K562 (cell line): ENCODE measurements around the gene TCF3. TPM values are rescaled to one million over a fixed set of nuclear protein-coding genes. Genes with fewer than 3 reads are reported as not detected.

Experiments used
- FOXM1 ChIP-seq, 2 experiments: fragments of 450-650 bp in 1 of 2; sonication (generic) in 1 of 2; formaldehyde crosslinking in 1 of 2; IDR thresholded peaks; 2 replicates each; pipeline versions ENCODE4 v1.6.1 to v1.9.0; 2017 to 2022; ENCODE audit warnings: low read depth in 2 of 2, mild to moderate bottlenecking in 2 of 2, missing genetic modification reagents in 1 of 2, moderate library complexity in 1 of 2
- GABPB1 ChIP-seq: sonication (generic); formaldehyde crosslinking; IDR thresholded peaks from 2 replicates; pipeline ENCODE4 v1.8.0; 2022; ENCODE audit warnings: mild to moderate bottlenecking, missing genetic modification reagents
- HDAC1 ChIP-seq, 2 experiments: fragments of 450-650 bp; IDR thresholded peaks; 2 replicates each; pipeline ENCODE4 v1.6.1; 2016 to 2017; ENCODE audit warnings: inconsistent platforms in 1 of 2, mild to moderate bottlenecking in 1 of 2, moderate library complexity in 1 of 2
- NONO ChIP-seq, 2 experiments: fragments of 200-400 bp in 1 of 2; fragments of 450-650 bp in 1 of 2; formaldehyde crosslinking in 1 of 2; IDR thresholded peaks; 2 replicates each; pipeline ENCODE4 v1.6.1; 2017; ENCODE audit warnings: low read depth in 2 of 2, mild to moderate bottlenecking in 2 of 2, moderate library complexity in 2 of 2, low read length in 1 of 2
- THRAP3 ChIP-seq: fragments of 450-650 bp; IDR thresholded peaks from 2 replicates; pipeline ENCODE4 v1.6.1; 2016; ENCODE audit warnings: mild to moderate bottlenecking, inconsistent platforms, borderline replicate concordance
- ZNF589 ChIP-seq: fragments of 200-800 bp; sonication (Bioruptor generic); IDR thresholded peaks from 2 replicates; pipeline ENCODE4 v1.6.1; 2016; ENCODE audit warnings: low read depth, missing genetic modification characterization, missing compliant biosample characterization
- polyA plus RNA-seq, 8 experiments: library from polyadenylated mRNA; depleted of rRNA in 4 of 8; stranded (reverse) in 5 of 8; unstranded in 3 of 8; fragments of >200 nt; fragmentation: Nextera tagmentation in 2 of 8; fragmentation: Illumina TruSeq in 1 of 8; extraction: Ambion mirVana in 2 of 8; extraction: Trizol in 1 of 8; gene quantifications; 2 replicates each; pipeline versions ENCODE4 v1.2.1 to v1.2.3, GENCODE V29; 2011 to 2014; ENCODE audit warnings: inconsistent platforms in 1 of 8, missing spikeins in 1 of 8
- total RNA-seq, 7 experiments: library from RNA; depleted of rRNA in 6 of 7; stranded (reverse); fragments of >200 nt in 6 of 7; fragmentation: Illumina TruSeq in 2 of 7; extraction: Trizol in 2 of 7; gene quantifications; 2 replicates each; pipeline versions ENCODE4 v1.2.1 to v1.2.3, GENCODE V29; 2011 to 2021; ENCODE audit warnings: low replicate concordance in 1 of 7
- TF ChIP-seq, protein P1 (sequence below): fragments of 250-450 bp; sonication (Bioruptor Pico); IDR thresholded peaks from 2 replicates; pipeline ENCODE4 v1.4.0; 2020; ENCODE audit warnings: mild to moderate bottlenecking, moderate library complexity, borderline replicate concordance
- TF ChIP-seq, protein P2 (sequence below), 3 experiments: fragments of 200-800 bp in 1 of 3; sonication (Bioruptor generic) in 1 of 3; sonication (generic) in 1 of 3; formaldehyde crosslinking in 1 of 3; IDR thresholded peaks; 2 replicates each; pipeline versions ENCODE4 v1.6.1 to v1.8.0; 2016 to 2022; ENCODE audit warnings: mild to moderate bottlenecking in 2 of 3, missing compliant biosample characterization in 2 of 3, missing genetic modification characterization in 2 of 3, missing genetic modification reagents in 1 of 3
- TF ChIP-seq, protein P3 (sequence below): sonication (generic); formaldehyde crosslinking; IDR thresholded peaks from 2 replicates; pipeline ENCODE4 v1.8.0; 2022; ENCODE audit warnings: mild to moderate bottlenecking, missing genetic modification reagents, borderline replicate concordance
- TF ChIP-seq, protein P4 (sequence below): fragments of 200-800 bp; sonication (Bioruptor generic); IDR thresholded peaks from 2 replicates; pipeline ENCODE4 v1.6.1; 2016; ENCODE audit warnings: missing genetic modification characterization, missing compliant biosample characterization
- TF ChIP-seq, protein P5 (sequence below): fragments of 250-450 bp; sonication (Bioruptor Pico); IDR thresholded peaks from 2 replicates; pipeline ENCODE4 v1.8.0; 2022; ENCODE audit warnings: inconsistent platforms, mild to moderate bottlenecking, moderate library complexity, borderline replicate concordance

The TCF3 gene
- total and polyA plus RNA-seq, 9 of the 15 experiments (the other 6 are each of a cell fraction or from before 2014, with no cell fraction given) = 5.6 to 259 (median 84.0) TPM

DNA sequence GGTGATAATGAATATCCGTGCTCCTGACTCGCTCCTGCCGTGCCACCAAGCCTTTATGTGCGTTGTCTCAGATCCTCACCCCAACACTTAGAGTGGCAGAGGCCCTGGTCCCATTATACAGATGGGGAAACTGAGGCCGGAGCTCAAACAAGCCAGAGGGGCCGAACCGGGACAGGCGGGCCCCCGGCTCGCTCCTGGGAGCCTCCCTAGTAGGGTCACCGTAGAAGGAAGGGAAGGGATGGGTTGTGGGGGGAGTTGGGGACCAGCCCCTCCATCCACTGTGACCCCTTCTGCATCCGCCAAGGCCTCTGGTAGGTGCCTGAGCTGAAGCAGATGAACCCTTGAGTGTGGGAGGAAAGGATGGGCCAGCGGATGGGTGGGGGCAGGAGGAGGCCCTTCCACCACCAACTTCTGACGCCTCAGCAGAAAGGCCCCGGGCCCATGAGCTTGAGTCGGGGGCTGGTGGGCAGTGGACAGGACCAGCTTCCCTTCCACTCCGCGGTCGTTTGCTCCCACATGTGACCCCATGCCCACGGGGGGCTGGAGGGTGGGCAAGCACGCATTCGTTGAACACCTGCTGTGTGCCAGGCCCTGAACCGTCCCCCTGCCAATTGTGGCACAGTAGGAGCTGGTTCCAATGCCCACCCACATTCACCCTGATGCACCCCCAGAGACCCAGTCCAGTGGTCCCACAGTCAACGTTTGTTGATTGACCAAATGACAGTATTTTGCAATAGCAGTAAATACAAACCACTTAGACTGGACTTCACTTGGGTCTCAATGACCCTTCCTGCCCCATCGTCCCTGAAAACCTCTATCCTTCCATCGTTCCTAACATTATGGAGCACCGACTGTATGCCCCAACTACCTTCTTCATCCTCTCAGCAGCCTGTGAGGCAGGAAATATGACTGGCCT is 24.2 kb upstream of the TCF3 start (continued):
- TF ChIP-seq NONO (IDR thresholded peaks at IDR 0.05; ENCODE audit: low read depth in 2 of 2, low read length in 1 of 2) (no peak), HDAC1 (IDR thresholded peaks at IDR 0.05) (peak; percentile 18 to 46; a peak in 2 of 4 replicates), THRAP3 (no peak), ZNF589 (CRISPR knock-in tag) (no peak), GABPB1 (CRISPR knock-in tag) (no peak), FOXM1 (IDR thresholded peaks at IDR 0.05; ENCODE audit: low read depth) (no peak), FOXM1 (CRISPR knock-in tag; IDR thresholded peaks at IDR 0.05; ENCODE audit: low read depth) (no peak)
- TF ChIP-seq, protein P1, sequence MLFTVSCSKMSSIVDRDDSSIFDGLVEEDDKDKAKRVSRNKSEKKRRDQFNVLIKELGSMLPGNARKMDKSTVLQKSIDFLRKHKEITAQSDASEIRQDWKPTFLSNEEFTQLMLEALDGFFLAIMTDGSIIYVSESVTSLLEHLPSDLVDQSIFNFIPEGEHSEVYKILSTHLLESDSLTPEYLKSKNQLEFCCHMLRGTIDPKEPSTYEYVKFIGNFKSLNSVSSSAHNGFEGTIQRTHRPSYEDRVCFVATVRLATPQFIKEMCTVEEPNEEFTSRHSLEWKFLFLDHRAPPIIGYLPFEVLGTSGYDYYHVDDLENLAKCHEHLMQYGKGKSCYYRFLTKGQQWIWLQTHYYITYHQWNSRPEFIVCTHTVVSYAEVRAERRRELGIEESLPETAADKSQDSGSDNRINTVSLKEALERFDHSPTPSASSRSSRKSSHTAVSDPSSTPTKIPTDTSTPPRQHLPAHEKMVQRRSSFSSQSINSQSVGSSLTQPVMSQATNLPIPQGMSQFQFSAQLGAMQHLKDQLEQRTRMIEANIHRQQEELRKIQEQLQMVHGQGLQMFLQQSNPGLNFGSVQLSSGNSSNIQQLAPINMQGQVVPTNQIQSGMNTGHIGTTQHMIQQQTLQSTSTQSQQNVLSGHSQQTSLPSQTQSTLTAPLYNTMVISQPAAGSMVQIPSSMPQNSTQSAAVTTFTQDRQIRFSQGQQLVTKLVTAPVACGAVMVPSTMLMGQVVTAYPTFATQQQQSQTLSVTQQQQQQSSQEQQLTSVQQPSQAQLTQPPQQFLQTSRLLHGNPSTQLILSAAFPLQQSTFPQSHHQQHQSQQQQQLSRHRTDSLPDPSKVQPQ (CRISPR knock-in tag) = no peak
- TF ChIP-seq, protein P2, sequence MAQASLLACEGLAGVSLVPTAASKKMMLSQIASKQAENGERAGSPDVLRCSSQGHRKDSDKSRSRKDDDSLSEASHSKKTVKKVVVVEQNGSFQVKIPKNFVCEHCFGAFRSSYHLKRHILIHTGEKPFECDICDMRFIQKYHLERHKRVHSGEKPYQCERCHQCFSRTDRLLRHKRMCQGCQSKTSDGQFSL (CRISPR knock-in tag; IDR thresholded peaks at IDR 0.05) = peak; percentile 78
- TF ChIP-seq, protein P2 (tag; IDR thresholded peaks at IDR 0.05) = no peak
- TF ChIP-seq, protein P3, sequence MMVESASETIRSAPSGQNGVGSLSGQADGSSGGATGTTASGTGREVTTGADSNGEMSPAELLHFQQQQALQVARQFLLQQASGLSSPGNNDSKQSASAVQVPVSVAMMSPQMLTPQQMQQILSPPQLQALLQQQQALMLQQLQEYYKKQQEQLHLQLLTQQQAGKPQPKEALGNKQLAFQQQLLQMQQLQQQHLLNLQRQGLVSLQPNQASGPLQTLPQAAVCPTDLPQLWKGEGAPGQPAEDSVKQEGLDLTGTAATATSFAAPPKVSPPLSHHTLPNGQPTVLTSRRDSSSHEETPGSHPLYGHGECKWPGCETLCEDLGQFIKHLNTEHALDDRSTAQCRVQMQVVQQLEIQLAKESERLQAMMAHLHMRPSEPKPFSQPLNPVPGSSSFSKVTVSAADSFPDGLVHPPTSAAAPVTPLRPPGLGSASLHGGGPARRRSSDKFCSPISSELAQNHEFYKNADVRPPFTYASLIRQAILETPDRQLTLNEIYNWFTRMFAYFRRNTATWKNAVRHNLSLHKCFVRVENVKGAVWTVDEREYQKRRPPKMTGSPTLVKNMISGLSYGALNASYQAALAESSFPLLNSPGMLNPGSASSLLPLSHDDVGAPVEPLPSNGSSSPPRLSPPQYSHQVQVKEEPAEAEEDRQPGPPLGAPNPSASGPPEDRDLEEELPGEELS = no peak
- TF ChIP-seq, protein P4, sequence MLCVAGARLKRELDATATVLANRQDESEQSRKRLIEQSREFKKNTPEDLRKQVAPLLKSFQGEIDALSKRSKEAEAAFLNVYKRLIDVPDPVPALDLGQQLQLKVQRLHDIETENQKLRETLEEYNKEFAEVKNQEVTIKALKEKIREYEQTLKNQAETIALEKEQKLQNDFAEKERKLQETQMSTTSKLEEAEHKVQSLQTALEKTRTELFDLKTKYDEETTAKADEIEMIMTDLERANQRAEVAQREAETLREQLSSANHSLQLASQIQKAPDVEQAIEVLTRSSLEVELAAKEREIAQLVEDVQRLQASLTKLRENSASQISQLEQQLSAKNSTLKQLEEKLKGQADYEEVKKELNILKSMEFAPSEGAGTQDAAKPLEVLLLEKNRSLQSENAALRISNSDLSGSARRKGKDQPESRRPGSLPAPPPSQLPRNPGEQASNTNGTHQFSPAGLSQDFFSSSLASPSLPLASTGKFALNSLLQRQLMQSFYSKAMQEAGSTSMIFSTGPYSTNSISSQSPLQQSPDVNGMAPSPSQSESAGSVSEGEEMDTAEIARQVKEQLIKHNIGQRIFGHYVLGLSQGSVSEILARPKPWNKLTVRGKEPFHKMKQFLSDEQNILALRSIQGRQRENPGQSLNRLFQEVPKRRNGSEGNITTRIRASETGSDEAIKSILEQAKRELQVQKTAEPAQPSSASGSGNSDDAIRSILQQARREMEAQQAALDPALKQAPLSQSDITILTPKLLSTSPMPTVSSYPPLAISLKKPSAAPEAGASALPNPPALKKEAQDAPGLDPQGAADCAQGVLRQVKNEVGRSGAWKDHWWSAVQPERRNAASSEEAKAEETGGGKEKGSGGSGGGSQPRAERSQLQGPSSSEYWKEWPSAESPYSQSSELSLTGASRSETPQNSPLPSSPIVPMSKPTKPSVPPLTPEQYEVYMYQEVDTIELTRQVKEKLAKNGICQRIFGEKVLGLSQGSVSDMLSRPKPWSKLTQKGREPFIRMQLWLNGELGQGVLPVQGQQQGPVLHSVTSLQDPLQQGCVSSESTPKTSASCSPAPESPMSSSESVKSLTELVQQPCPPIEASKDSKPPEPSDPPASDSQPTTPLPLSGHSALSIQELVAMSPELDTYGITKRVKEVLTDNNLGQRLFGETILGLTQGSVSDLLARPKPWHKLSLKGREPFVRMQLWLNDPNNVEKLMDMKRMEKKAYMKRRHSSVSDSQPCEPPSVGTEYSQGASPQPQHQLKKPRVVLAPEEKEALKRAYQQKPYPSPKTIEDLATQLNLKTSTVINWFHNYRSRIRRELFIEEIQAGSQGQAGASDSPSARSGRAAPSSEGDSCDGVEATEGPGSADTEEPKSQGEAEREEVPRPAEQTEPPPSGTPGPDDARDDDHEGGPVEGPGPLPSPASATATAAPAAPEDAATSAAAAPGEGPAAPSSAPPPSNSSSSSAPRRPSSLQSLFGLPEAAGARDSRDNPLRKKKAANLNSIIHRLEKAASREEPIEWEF (CRISPR knock-in tag) = no peak
- TF ChIP-seq, protein P5, sequence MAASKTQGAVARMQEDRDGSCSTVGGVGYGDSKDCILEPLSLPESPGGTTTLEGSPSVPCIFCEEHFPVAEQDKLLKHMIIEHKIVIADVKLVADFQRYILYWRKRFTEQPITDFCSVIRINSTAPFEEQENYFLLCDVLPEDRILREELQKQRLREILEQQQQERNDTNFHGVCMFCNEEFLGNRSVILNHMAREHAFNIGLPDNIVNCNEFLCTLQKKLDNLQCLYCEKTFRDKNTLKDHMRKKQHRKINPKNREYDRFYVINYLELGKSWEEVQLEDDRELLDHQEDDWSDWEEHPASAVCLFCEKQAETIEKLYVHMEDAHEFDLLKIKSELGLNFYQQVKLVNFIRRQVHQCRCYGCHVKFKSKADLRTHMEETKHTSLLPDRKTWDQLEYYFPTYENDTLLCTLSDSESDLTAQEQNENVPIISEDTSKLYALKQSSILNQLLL (CRISPR knock-in tag) = no peak
